Endothelial cell of umbilical vein (primary cell): ENCODE data around the gene ZFYVE9. TPM values are rescaled to one million over a fixed set of nuclear protein-coding genes. Genes with fewer than 3 reads are reported as not detected.

ENCODE experiments used
- BruUV-seq: library from RNA; stranded (reverse); fragments of 400-500 nt; replicated peaks from 2 replicates; lab custom pipeline; 2021; lab: Mats Ljungman, UMichigan
- CTCF ChIA-PET: fragments of 300-600, 350-600 bp; sonication (Branson Sonifier 250); formaldehyde crosslinking; loops from one replicate; lab custom pipeline; 2021; ENCODE audit warnings: antibody characterized with exemption, inconsistent platforms; lab: Charles Lee
- POLR2A ChIA-PET: fragments of 300-600, 350-600 bp; sonication (Branson Sonifier 250); formaldehyde crosslinking; loops from one replicate; lab custom pipeline; 2021; ENCODE audit warnings: antibody characterized with exemption, inconsistent platforms; lab: Charles Lee
- DNase-seq: peaks from one replicate; pipeline ENCODE4 v3.0.0-alpha.2; 2011; ENCODE audit warnings: low read depth, low spot score
- FAIRE-seq: peaks from 2 replicates; lab custom pipeline; 2011; peaks lifted over from hg19 to GRCh38; lab: Jason Lieb, UNC
- H2AFZ ChIP-seq: 2 replicates; pipeline ENCODE4 v1.6.0; 2012; ENCODE audit warnings: low read depth, low read length, control low read depth, inconsistent platforms
- H3K27ac ChIP-seq: 2 replicates; pipeline ENCODE4 v1.5.1; 2011; ENCODE audit warnings: low read depth, mild to moderate bottlenecking, control low read depth, low read length, moderate library complexity; ENCODE audit not compliant: insufficient read depth
- H3K27me3 ChIP-seq, 2 experiments: 2 replicates each; pipeline versions ENCODE4 v1.6.0 to v1.6.1; 2011; ENCODE audit warnings: low read length in 2 of 2, mixed read lengths in 1 of 2; ENCODE audit not compliant: control insufficient read depth in 2 of 2, insufficient read depth in 2 of 2
- H3K36me3 ChIP-seq, 2 experiments: 2 replicates in 1 of 2; 3 replicates in 1 of 2; pipeline ENCODE4 v1.5.1; 2011; ENCODE audit warnings: low read length in 2 of 2, mild to moderate bottlenecking in 1 of 2, moderate library complexity in 1 of 2; ENCODE audit not compliant: control insufficient read depth in 2 of 2, insufficient read depth in 2 of 2; ENCODE audit errors: extremely low read depth in 1 of 2
- H3K4me1 ChIP-seq: 3 replicates; pipeline ENCODE4 v1.5.1; 2011; ENCODE audit warnings: mild to moderate bottlenecking, low read length; ENCODE audit not compliant: control insufficient read depth, insufficient read depth; ENCODE audit errors: extremely low read depth
- H3K4me2 ChIP-seq: 2 replicates; pipeline ENCODE4 v1.6.1; 2011; ENCODE audit warnings: low read length, control low read depth, mixed read lengths; ENCODE audit not compliant: insufficient read depth
- H3K4me3 ChIP-seq, 3 experiments: fragments of 200-600 bp in 1 of 3; sonication (generic), shearing (Covaris generic) in 1 of 3; replicated peaks in 1 of 3; 2 replicates each; pipeline ENCODE4 v1.5.1; 2011 to 2016; ENCODE audit warnings: control low read depth in 3 of 3, low read length in 3 of 3, mild to moderate bottlenecking in 2 of 3, inconsistent platforms in 1 of 3, low read depth in 1 of 3, moderate library complexity in 1 of 3; ENCODE audit not compliant: insufficient read depth in 1 of 3
- H3K79me2 ChIP-seq: 2 replicates; pipeline ENCODE4 v1.6.0; 2012; ENCODE audit warnings: low read length, inconsistent platforms; ENCODE audit not compliant: control insufficient read depth, insufficient read depth
- H3K9ac ChIP-seq: replicated peaks from 2 replicates; pipeline ENCODE3; 2011; ENCODE audit warnings: low read length, control low read depth; ENCODE audit not compliant: insufficient read depth; ENCODE audit errors: extremely low read depth
- H3K9me1 ChIP-seq: replicated peaks from 3 replicates; pipeline ENCODE4 v1.6.0; 2011; ENCODE audit warnings: mild to moderate bottlenecking, low read length; ENCODE audit not compliant: control insufficient read depth, insufficient read depth; ENCODE audit errors: extremely low read depth
- H3K9me3 ChIP-seq: replicated peaks from 2 replicates; pipeline ENCODE4 v1.5.1; 2012; ENCODE audit warnings: low read length, inconsistent platforms; ENCODE audit not compliant: control insufficient read depth, insufficient read depth
- H4K20me1 ChIP-seq: replicated peaks from 2 replicates; pipeline ENCODE3; 2011; ENCODE audit warnings: mild to moderate bottlenecking, low read length; ENCODE audit not compliant: control insufficient read depth, insufficient read depth; ENCODE audit errors: extremely low read depth
- CTCF ChIP-seq, 2 donors: IDR thresholded peaks; 1 replicate in 1 of 2; 2 replicates in 1 of 2; pipeline ENCODE4 v1.5.1; 2011; ENCODE audit warnings: low read length in 2 of 2, mild to moderate bottlenecking in 2 of 2, moderate library complexity in 2 of 2, control low read depth in 1 of 2, inconsistent platforms in 1 of 2, low read depth in 1 of 2; ENCODE audit not compliant: insufficient read depth in 1 of 2; ENCODE audit errors: extremely low read depth in 1 of 2
- EZH2 ChIP-seq: IDR thresholded peaks from 2 replicates; pipeline ENCODE4 v1.6.1; 2012; ENCODE audit warnings: borderline replicate concordance, low read depth, mild to moderate bottlenecking, moderate library complexity, low read length, inconsistent platforms; ENCODE audit not compliant: severe bottlenecking
- FOS ChIP-seq: IDR thresholded peaks from 2 replicates; pipeline ENCODE4 v1.6.1; 2011; ENCODE audit warnings: mild to moderate bottlenecking, low read length, moderate library complexity, borderline replicate concordance; ENCODE audit not compliant: insufficient read depth
- GATA2 ChIP-seq: IDR thresholded peaks from 2 replicates; pipeline ENCODE4 v1.7.0; 2011; ENCODE audit warnings: low read depth, mild to moderate bottlenecking, moderate library complexity, mixed read lengths, low read length; ENCODE audit not compliant: insufficient read length, insufficient read depth
- JUN ChIP-seq: IDR thresholded peaks from 2 replicates; pipeline ENCODE4 v1.6.1; 2011; ENCODE audit warnings: borderline replicate concordance, low read depth; ENCODE audit not compliant: insufficient read length, insufficient read depth
- MAX ChIP-seq: IDR thresholded peaks from 2 replicates; pipeline ENCODE4 v1.6.1; 2011; ENCODE audit not compliant: insufficient read depth, insufficient read length
- MYC ChIP-seq: IDR thresholded peaks from one replicate; pipeline ENCODE4 v1.6.1; 2011; ENCODE audit warnings: mild to moderate bottlenecking, low read depth, low read length
- POLR2A ChIP-seq: IDR thresholded peaks from 2 replicates; pipeline ENCODE4 v1.6.1; 2012; ENCODE audit warnings: low read depth, mild to moderate bottlenecking, control low read depth, low read length
- POLR2AphosphoS5 ChIP-seq: IDR thresholded peaks from 2 replicates; pipeline ENCODE4 v1.6.1; 2012; ENCODE audit warnings: low read depth, mild to moderate bottlenecking, control low read depth, low read length, moderate library complexity; ENCODE audit not compliant: insufficient read depth
- dilution Hi-C: fragments of 300-500 bp; cut with MboI; formaldehyde crosslinking; loops from one replicate; pipeline ENCODE4 v1.15.0; 2019; ENCODE audit warnings: low sequenced_read_pairs; ENCODE audit not compliant: extremely low pct_ligation_motif_present
- intact Hi-C: fragments of 100-400 bp; cut with micrococcal nuclease; formaldehyde crosslinking; loops from one replicate; pipeline ENCODE4 v1.10.0; 2022
- polyA plus RNA-seq, 4 experiments: library from polyadenylated mRNA; depleted of rRNA in 3 of 4; stranded (reverse) in 3 of 4; unstranded in 1 of 4; fragments of >200 nt; gene quantifications; 2 replicates each; pipeline versions ENCODE4 v1.2.1 to v1.2.3, GENCODE V29; 2011 to 2012; ENCODE audit warnings: missing spikeins in 1 of 4
- total RNA-seq: library from RNA; stranded (reverse); gene quantifications from 2 replicates; pipeline ENCODE4 v1.2.3, GENCODE V29; 2021

The ZFYVE9 gene
- total and polyA plus RNA-seq, 2 donors (not counting 3 experiments of a cell fraction or from before 2014, with no cell fraction given) = 4.1 to 16.8 TPM

- peak overlapping the region; percentile 47 for H3K4me2 ChIP-seq
- intact Hi-C loops = no loop called here
- peaks cover 9% of the 10 kb centered on the region for H3K79me2 ChIP-seq
- H3K9ac ChIP-seq = no peak overlapping the region
- no peak overlapping the region for H3K27ac ChIP-seq
- no peak overlapping the region for H3K4me3 ChIP-seq
- DNase-seq (no peak), FAIRE-seq (no peak)
- H3K27me3 ChIP-seq = no peaks in the 10 kb centered on the region
- H3K9me1 ChIP-seq = no peaks in the 10 kb centered on the region
- H2AFZ ChIP-seq = no peak overlapping the region
- H4K20me1 ChIP-seq = no peaks in the 10 kb centered on the region
- peaks cover 11% of the 10 kb centered on the region for H3K4me1 ChIP-seq
- no TSS peak for BruUV-seq
- CTCF ChIA-PET = interaction anchor here (1.0 to 1.4 kb wide), 3 partner anchors 24 to 78 kb away, joined by 3 to 5 read pairs (median 4); no protein-coding TSS in a partner anchor
- H3K9me3 ChIP-seq = no peaks in the 10 kb centered on the region
- dilution Hi-C loops = no loop called here
- POLR2A ChIA-PET = no interaction called here
- H3K36me3 ChIP-seq = no peaks in the 10 kb centered on the region
- TF ChIP-seq POLR2AphosphoS5 (no peak), EZH2 (no peak), FOS (no peak), GATA2 (no peak), MAX (no peak), CTCF (IDR thresholded peaks at IDR 0.05; ENCODE audit: extremely low read depth in 1 of 2, insufficient read depth in 1 of 2, low read depth in 1 of 2, low read length in 2 of 2) (no peak), JUN (no peak), POLR2A (no peak), MYC (no peak)
Measured at GRCh38 chr1:52189898-52190480, 48.1 kb downstream of the ZFYVE9 start.
